AG09309 (cell line): ENCODE measurements around the gene HMGA1.

Experiments used
- DNase-seq: peaks from one replicate; pipeline ENCODE4 v3.0.0-alpha.2; 2010; ENCODE audit warnings: low read depth
- H3K4me3 ChIP-seq: 2 replicates; pipeline ENCODE4 v1.5.1; 2011; ENCODE audit warnings: mild to moderate bottlenecking, low read depth, low read length, moderate library complexity; ENCODE audit not compliant: control insufficient read depth
- TF ChIP-seq, protein P1 (sequence below): IDR thresholded peaks from 2 replicates; pipeline ENCODE4 v1.5.1; 2011; ENCODE audit warnings: mild to moderate bottlenecking, low read depth, low read length, inconsistent platforms; ENCODE audit not compliant: insufficient read depth, control insufficient read depth; ENCODE audit errors: missing control alignments

The HMGA1 gene

GRCh38 chr6:34230653-34231371 is 5.9 kb upstream of the HMGA1 start:
- TF ChIP-seq, protein P1, sequence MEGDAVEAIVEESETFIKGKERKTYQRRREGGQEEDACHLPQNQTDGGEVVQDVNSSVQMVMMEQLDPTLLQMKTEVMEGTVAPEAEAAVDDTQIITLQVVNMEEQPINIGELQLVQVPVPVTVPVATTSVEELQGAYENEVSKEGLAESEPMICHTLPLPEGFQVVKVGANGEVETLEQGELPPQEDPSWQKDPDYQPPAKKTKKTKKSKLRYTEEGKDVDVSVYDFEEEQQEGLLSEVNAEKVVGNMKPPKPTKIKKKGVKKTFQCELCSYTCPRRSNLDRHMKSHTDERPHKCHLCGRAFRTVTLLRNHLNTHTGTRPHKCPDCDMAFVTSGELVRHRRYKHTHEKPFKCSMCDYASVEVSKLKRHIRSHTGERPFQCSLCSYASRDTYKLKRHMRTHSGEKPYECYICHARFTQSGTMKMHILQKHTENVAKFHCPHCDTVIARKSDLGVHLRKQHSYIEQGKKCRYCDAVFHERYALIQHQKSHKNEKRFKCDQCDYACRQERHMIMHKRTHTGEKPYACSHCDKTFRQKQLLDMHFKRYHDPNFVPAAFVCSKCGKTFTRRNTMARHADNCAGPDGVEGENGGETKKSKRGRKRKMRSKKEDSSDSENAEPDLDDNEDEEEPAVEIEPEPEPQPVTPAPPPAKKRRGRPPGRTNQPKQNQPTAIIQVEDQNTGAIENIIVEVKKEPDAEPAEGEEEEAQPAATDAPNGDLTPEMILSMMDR = no peak
- no peak overlapping the region for H3K4me3 ChIP-seq
- no peak for DNase-seq

DNA sequence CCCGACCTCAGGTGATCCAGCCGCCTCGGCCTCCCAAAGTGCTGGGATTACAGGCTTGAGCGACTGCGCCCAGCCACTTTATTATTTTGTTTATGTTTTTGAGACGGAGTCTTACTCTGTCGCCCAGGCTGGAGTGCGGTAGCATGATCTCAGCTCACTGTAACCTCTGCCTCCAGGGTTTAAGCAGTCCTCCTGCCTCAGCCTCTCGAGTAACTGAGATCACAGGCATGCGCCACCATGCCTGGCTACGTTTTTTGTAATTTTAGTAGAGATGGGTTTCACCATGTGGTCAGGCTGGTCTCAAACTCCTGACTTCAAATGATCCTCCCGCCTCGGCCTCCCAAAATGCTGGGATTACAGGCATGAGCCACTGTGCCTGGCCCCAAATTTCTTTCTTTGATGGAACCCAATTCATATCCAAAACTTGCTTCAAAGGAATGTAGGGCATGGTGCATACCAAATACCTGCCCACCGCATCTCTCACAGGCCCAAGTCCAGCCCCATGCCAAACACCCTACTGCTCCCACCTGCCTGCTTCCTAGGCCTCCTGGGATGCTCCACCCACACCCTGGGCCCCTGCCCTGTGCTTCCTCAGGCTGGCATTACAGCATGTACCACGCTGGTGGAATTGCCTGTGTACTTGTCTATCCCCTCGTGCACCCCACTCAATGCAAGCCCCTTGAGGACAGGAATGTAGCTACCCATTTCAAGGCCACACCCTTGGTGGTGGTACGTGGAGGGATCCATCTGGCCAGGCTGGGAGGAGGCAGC is 4.9 kb upstream of the HMGA1 start:
- TF ChIP-seq, protein P1 = no peak
- H3K4me3 ChIP-seq = no peak overlapping the region
- DNase-seq = no peak

DNA sequence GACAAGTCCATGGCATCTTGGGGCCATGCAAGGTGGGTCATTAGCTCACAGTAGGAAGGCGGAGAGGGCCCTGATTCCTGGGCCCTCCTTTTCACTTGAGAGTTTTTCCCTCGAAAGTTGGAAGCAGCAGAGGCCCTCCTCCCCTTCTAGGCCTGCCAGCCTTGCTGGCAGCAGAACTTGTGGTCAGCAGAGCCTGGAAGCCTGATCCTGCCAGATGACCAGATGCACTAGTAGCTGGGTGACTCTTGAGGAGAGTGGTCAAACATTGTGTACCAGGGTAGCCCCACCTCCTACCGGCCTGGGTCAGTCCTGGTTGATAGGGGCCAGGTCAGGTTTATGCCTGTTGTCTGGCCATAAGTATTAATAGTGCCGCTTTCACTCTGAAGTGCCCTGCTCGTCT is 3.8 kb upstream of the HMGA1 start:
- H3K4me3 ChIP-seq = no peak overlapping the region
- DNase-seq = no peak
- TF ChIP-seq, protein P1 = no peak

GRCh38 chr6:34233867-34234266 is 2.8 kb upstream of the HMGA1 start:
- no peak overlapping the region for H3K4me3 ChIP-seq
- TF ChIP-seq, protein P1 = no peak
- DNase-seq = no peak

GRCh38 chr6:34234667-34235306 is 1.9 kb upstream of the HMGA1 start:
- no peak overlapping the region for H3K4me3 ChIP-seq
- no peak for DNase-seq
- TF ChIP-seq, protein P1 = no peak

DNA sequence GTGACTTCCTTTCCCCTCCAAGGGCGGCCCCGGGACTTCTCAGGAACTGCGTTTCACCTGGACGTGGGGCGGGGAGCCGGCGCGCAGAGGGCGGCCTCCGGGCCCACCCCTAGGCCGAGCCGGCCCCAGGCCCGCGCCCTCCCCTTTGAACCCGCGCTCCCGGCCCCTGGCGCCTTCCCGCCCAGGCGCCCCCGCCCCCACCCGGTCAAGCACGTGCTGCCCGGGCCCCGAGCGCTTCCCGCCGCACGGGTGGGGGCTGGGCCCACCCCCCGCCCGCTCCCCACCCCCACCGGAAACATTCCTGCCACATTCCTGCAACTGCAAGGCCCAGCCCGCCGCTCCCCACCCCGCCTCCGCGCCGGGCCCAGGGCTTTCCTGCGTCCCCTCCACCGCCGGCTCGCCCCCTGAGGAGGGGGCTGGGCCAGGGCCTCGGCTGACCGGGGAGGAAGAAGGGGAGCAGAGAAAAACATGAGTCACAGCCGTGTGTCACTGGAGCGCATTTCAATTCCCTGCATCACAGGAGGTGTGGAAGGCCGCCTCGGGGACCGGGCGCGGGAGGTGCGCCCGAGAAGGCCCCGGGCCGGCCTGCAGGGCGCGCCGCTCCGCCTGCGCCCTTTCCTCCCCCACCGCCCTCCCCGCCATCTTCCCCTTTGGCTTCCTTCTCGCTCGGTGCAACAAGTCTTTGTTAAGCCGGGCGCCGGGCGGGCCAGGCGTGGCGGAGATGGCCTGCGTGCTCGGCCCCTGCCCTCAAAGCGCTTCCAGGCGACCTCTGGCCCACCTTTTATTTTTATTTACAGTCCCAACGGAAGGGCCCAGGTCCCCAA is 1.2 kb upstream of the HMGA1 start:
- TF ChIP-seq, protein P1 = no peak
- H3K4me3 ChIP-seq = no peak overlapping the region
- DNase-seq = no peak
